Fibroblast of lung (primary cell): ENCODE measurements around the gene BTG3.

Experiments
- EZH2 ChIP-seq: IDR thresholded peaks from 2 replicates; pipeline ENCODE4 v1.5.1; 2012; ENCODE audit warnings: low read length, control low read depth, mild to moderate bottlenecking; ENCODE audit errors: missing control alignments
- TF ChIP-seq, protein P1 (sequence below), 2 donors: IDR thresholded peaks in 1 of 2; conservative IDR thresholded peaks in 1 of 2; 1 replicate in 1 of 2; 2 replicates in 1 of 2; pipeline ENCODE4 v1.5.1; 2011 to 2012; ENCODE audit warnings: low read length in 2 of 2, control low read depth in 1 of 2, inconsistent platforms in 1 of 2, low read depth in 1 of 2, mild to moderate bottlenecking in 1 of 2

DNA sequence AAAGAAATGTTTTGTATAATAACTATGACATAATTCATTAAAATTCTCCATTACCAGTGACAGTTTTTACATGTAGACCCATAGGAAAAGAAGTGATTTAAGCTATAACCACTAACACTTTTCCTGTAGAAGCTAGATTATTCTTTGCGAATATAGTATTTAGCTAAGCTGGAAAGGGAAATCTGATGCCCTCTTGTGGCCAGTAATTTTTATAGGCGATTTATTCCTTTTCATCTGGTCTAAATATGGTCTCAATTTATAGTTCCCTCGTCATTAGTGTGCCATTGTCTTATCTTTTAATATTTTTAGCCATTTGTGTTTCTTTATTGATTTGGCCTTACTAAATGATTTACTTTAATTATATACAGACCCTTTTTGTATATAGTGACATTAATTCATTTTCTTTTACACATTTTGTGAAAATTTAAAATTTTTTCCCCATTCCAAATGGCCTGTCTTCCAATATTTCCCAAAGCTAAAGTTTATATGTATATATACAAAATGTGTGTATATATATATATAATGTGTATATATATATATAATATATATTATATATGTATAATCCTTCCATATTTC is 26.7 kb downstream of the BTG3 start:
- no peak for TF ChIP-seq EZH2
- TF ChIP-seq, protein P1, sequence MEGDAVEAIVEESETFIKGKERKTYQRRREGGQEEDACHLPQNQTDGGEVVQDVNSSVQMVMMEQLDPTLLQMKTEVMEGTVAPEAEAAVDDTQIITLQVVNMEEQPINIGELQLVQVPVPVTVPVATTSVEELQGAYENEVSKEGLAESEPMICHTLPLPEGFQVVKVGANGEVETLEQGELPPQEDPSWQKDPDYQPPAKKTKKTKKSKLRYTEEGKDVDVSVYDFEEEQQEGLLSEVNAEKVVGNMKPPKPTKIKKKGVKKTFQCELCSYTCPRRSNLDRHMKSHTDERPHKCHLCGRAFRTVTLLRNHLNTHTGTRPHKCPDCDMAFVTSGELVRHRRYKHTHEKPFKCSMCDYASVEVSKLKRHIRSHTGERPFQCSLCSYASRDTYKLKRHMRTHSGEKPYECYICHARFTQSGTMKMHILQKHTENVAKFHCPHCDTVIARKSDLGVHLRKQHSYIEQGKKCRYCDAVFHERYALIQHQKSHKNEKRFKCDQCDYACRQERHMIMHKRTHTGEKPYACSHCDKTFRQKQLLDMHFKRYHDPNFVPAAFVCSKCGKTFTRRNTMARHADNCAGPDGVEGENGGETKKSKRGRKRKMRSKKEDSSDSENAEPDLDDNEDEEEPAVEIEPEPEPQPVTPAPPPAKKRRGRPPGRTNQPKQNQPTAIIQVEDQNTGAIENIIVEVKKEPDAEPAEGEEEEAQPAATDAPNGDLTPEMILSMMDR (conservative IDR thresholded peaks at IDR 0.05 in 1 of 2, IDR thresholded peaks at IDR 0.05 in 1 of 2; ENCODE audit: low read depth in 1 of 2, low read length in 2 of 2), result peak; percentile 55 to 56
